PFSK-1 (cell line): ENCODE data around the gene OR10H5.

Experiments used
- FOXP2 ChIP-seq: optimal IDR thresholded peaks from 2 replicates; pipeline ENCODE3; 2011; ENCODE audit warnings: borderline replicate concordance, control low read depth, inconsistent platforms; ENCODE audit not compliant: insufficient read depth; ENCODE audit errors: extremely low read length, extremely low read depth
- POLR2AphosphoS5 ChIP-seq: IDR thresholded peaks from 2 replicates; pipeline ENCODE4 v1.6.1; 2012; ENCODE audit warnings: low read depth, mild to moderate bottlenecking, control low read depth, low read length, moderate library complexity
- REST ChIP-seq, 2 experiments: IDR thresholded peaks; 2 replicates each; pipeline versions ENCODE4 v1.6.1 to v1.8.0; 2011 to 2012; ENCODE audit warnings: low read depth in 2 of 2, low read length in 2 of 2, control low read depth in 1 of 2, inconsistent platforms in 1 of 2, mild to moderate bottlenecking in 1 of 2, moderate library complexity in 1 of 2; ENCODE audit not compliant: insufficient read depth in 1 of 2
- SIN3A ChIP-seq: IDR thresholded peaks from 2 replicates; pipeline ENCODE4 v1.6.1; 2012; ENCODE audit warnings: mild to moderate bottlenecking, low read length, moderate library complexity, borderline replicate concordance; ENCODE audit not compliant: insufficient read depth
- TAF1 ChIP-seq: IDR thresholded peaks from 2 replicates; pipeline ENCODE4 v1.6.1; 2012; ENCODE audit warnings: low read length, control low read depth, borderline replicate concordance; ENCODE audit not compliant: insufficient read depth

Gene OR10H5

GRCh38 chr19:15843203-15843893 is 55.9 kb downstream of the OR10H5 start:
- no peak for TF ChIP-seq POLR2AphosphoS5
- no peak for TF ChIP-seq FOXP2
- no peak for TF ChIP-seq TAF1
- TF ChIP-seq SIN3A, result no peak
- no peak for TF ChIP-seq REST (IDR thresholded peaks at IDR 0.05; ENCODE audit: insufficient read depth in 1 of 2, low read depth in 2 of 2, low read length in 2 of 2)

DNA sequence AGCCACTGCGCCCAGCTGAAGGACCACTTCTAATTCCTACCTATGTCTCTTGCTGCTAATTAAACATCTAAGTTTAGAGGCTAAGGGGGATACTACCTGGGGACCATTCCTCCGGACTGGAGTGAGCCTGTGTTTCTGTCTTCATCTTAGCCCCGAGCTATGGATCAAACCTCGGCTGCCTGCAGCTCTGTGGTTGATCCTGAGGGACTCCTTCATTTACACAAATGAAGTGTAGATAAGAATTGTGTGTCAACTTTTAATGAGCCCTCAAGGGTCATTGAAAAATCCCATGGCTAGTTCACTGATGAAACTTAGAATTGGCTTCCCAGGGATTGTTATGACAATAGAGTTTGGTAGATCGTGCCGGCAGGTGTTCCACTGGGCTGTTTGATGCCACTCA is 59.5 kb downstream of the OR10H5 start:
- TF ChIP-seq REST (IDR thresholded peaks at IDR 0.05; ENCODE audit: insufficient read depth in 1 of 2, low read depth in 2 of 2, low read length in 2 of 2) (no peak), SIN3A (no peak), POLR2AphosphoS5 (no peak), FOXP2 (no peak), TAF1 (no peak)

DNA sequence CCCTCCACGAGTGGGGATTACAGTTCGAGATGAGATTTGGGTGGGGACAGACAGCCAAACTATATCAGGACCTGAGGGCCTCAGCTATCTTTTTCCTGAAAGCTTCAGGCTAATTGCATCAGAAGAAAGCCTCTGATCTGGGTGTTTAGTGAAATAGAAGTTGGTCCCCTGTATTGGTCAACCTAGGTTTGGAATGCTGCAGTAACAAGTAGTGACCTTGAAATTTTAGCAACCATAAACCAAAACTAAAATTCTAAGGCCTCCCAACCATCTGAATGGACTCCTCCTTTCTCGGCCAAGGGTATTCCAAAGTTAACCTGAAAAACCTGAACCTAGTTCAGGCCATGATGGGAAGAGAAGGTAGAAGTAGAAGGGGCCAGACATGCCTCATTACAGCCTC is 62.9 kb downstream of the OR10H5 start:
- no peak for TF ChIP-seq FOXP2
- no peak for TF ChIP-seq TAF1
- TF ChIP-seq POLR2AphosphoS5, result no peak
- no peak for TF ChIP-seq REST (IDR thresholded peaks at IDR 0.05; ENCODE audit: insufficient read depth in 1 of 2, low read depth in 2 of 2, low read length in 2 of 2)
- no peak for TF ChIP-seq SIN3A
